IPS-18a (cell line): ENCODE data around the gene ING5.

ENCODE experiments used
- H3K27ac ChIP-seq: one replicate; pipeline ENCODE4 v1.5.1; 2013; ENCODE audit warnings: low read length
- H3K27me3 ChIP-seq: one replicate; pipeline ENCODE4 v1.6.1; 2013; ENCODE audit warnings: mild to moderate bottlenecking, low read length; ENCODE audit not compliant: control insufficient read depth, insufficient read depth
- H3K36me3 ChIP-seq: one replicate; pipeline ENCODE4 v1.6.1; 2013; ENCODE audit warnings: low read depth, low read length; ENCODE audit not compliant: control insufficient read depth
- H3K4me1 ChIP-seq: one replicate; pipeline ENCODE4 v1.6.1; 2013; ENCODE audit warnings: low read depth, low read length; ENCODE audit not compliant: control insufficient read depth
- H3K4me3 ChIP-seq: one replicate; pipeline ENCODE4 v1.5.1; 2013; ENCODE audit warnings: low read length
- H3K9ac ChIP-seq: one replicate; pipeline ENCODE4 v1.6.1; 2013; ENCODE audit warnings: mild to moderate bottlenecking, low read length, moderate library complexity
- H3K9me3 ChIP-seq: one replicate; pipeline ENCODE4 v1.6.1; 2013; ENCODE audit warnings: low read depth, low read length; ENCODE audit not compliant: control insufficient read depth

ING5 gene

DNA sequence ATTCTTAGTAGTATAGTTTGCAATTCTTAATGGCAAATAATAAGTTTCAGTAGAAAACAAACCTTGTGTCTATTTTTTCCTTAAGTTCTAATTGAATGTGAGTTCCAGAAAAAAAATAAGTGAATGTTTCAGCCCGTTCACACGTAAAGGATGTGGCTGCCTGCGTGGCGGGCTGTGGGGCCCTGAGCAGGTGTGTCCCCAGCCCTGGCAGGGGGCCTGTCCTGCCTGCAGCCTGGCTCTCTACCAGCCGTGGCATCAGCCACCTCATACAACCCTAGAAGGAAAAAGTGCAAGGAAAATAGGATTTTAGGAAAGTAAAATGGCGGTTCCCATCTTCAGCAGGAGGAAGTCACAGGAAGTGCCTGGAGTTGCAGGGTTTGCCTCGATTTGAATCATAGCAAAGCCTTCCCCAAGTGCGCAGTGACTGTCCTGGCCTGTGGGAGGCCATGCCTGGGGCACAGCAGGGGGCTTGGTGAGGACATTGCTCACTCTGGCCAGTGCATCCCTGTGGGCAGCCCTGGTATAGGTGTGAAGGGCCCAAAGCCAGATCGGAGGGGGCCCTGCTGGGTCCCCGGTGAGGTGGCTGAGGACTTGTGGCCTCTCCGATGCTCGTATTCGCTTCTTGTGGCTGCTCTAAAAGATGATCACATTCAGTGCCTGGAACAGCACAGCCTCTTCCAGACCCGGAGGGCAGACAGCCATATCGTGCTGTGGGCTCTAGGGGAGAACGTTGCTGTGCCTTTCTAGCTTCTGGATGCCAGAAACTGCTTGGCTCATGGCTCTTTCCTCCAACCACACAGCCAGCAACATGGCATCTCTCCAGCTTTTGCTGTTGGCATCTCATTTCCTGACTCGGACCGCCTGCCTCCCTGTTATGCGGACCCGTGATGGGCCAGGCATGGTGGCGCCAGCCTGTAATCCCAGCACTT is 27.8 kb upstream of the ING5 start:
- Histone ChIP-seq H3K27ac (no peak overlapping the region), H3K36me3 (peaks cover 39% of the 10 kb centered on the region), H3K9ac (no peak overlapping the region), H3K9me3 (no peaks in the 10 kb centered on the region), H3K4me3 (no peak overlapping the region), H3K4me1 (no peaks in the 10 kb centered on the region), H3K27me3 (no peaks in the 10 kb centered on the region)

DNA sequence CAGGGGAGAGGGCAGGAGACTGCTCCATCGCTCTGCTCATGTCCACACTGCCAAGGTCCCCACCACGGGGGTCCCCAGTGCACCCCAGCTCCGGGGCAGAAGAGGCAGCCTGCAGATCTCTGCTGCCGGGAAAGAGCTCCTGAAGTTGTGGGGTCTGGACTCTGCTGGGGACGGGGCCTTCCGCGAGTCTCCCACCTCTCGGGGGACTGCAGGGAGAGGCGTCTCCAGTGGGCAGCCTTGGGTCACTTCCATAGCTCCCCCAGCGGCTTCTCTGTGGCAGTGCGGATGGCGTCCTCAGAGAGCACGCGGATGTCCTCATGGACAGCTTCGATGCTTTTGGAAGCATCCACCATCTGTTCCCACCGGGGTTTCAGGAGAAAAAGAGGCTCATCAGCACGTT is 26.0 kb upstream of the ING5 start:
- H3K4me3 ChIP-seq = no peak overlapping the region
- no peaks in the 10 kb centered on the region for H3K27me3 ChIP-seq
- no peak overlapping the region for H3K27ac ChIP-seq
- no peaks in the 10 kb centered on the region for H3K9me3 ChIP-seq
- no peak overlapping the region for H3K9ac ChIP-seq
- H3K4me1 ChIP-seq = no peaks in the 10 kb centered on the region
- peaks cover 48% of the 10 kb centered on the region for H3K36me3 ChIP-seq

DNA sequence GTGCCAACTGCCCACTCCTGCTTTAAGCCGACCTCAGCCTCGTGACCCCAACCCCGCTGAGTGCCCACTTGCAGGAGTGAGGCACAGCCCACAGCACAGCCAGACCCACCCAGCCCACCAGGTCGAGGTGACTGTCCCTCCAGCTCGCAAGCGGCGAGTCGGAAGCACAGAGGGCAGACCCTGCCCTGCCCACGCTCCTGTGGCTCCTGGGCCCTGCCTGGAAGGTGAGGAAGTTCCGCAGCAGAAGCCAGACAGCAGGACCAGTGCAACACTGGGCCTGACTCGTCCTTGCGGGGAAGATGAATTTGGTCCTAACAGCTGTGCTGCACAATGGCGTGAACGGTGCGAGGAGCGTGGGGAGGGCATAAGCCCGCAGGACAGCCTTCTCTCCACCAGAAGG is 25.2 kb upstream of the ING5 start:
- H3K36me3 ChIP-seq = peaks cover 56% of the 10 kb centered on the region

DNA sequence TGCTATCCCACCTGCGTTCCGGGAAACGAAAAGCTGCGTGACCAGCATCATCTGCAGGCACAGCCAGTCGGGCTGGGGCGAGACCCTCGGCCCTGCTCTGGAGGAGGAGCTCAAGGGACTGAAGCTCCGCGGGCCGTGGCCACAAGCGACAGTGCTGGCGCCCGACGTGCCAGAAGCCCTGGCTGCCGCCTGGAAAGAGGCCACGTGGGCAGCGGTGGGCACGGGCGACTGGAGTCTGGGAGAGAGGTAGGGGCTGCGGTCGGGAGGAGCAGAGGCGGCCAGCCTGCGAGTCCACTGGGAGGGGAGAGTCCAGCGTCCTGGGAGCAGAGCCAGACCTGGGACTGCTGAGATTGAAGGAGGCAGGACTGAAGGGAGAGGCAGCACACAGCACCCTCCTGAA is 24.4 kb upstream of the ING5 start:
- Histone ChIP-seq H3K27ac (no peak overlapping the region), H3K4me3 (no peak overlapping the region), H3K4me1 (no peaks in the 10 kb centered on the region), H3K9me3 (no peaks in the 10 kb centered on the region), H3K27me3 (no peaks in the 10 kb centered on the region), H3K36me3 (peaks cover 63% of the 10 kb centered on the region), H3K9ac (no peak overlapping the region)

More for the DNA sequence above, 25.2 kb upstream of the ING5 start:
- no peaks in the 10 kb centered on the region for H3K9me3 ChIP-seq
- no peak overlapping the region for H3K4me3 ChIP-seq
- no peaks in the 10 kb centered on the region for H3K4me1 ChIP-seq
- H3K9ac ChIP-seq = no peak overlapping the region
- no peaks in the 10 kb centered on the region for H3K27me3 ChIP-seq
- no peak overlapping the region for H3K27ac ChIP-seq

DNA sequence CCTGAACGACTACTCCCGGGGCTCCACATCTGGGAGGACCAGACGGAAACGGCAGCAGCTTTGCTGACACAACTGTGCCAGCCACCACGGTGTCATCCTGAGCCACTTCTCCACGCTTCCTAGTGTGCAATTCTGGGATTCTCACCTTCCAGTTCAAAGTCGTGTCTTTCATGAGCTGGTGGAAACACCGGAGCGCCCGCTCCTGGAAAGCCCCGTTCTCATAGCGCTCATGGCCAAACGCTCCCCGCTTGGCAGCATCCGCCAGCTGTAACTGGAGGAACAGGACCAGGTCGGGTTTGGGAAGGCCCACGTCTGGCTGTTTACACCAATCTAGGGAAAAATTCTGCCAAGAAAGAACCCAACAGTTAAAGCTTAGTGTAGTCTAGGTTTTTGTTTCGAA is 23.5 kb upstream of the ING5 start:
- no peaks in the 10 kb centered on the region for H3K9me3 ChIP-seq
- H3K27me3 ChIP-seq = no peaks in the 10 kb centered on the region
- H3K27ac ChIP-seq = no peak overlapping the region
- H3K9ac ChIP-seq = no peak overlapping the region
- no peaks in the 10 kb centered on the region for H3K4me1 ChIP-seq
- peaks cover 72% of the 10 kb centered on the region for H3K36me3 ChIP-seq
- H3K4me3 ChIP-seq = no peak overlapping the region

DNA sequence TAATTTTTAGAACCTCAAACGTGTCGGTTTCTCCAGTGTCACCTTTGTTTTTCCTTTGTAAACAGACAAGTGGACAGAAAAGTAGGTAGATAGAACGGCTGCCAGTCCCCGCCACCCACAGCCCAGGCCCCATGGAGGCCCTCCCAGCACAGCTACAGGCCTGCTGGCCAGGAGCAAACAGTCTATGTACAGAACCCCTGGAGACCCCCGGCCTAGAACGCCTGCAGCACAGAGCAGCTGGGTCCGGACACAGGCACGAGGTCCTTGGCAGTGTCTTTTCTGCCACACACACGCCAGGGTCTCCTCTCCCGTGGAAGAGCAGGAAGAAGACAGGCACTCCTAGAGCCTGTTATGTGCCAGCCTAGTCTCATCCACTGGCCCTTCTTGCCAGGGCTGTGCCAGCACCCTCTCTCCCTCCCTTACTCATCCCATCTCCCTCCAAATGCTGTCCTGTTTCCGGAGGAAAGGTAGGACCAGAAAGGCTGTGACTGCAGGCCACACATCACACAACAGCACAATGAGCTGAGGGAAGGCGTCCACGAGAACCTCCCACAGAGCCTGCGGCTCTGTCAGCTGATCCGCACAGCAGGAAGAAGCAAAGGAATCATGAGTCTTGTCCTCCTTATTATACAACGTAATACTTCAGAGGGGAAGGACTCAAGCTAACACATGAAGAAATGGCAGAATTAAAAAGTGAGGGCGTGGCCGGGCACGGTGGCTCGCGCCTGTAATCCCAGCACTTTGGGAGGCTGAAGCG is 22.9 kb upstream of the ING5 start:
- no peaks in the 10 kb centered on the region for H3K4me1 ChIP-seq
- H3K36me3 ChIP-seq = peaks cover 77% of the 10 kb centered on the region
- no peak overlapping the region for H3K4me3 ChIP-seq
- H3K27ac ChIP-seq = no peak overlapping the region
- H3K9ac ChIP-seq = no peak overlapping the region
- H3K27me3 ChIP-seq = no peaks in the 10 kb centered on the region
- no peaks in the 10 kb centered on the region for H3K9me3 ChIP-seq

DNA sequence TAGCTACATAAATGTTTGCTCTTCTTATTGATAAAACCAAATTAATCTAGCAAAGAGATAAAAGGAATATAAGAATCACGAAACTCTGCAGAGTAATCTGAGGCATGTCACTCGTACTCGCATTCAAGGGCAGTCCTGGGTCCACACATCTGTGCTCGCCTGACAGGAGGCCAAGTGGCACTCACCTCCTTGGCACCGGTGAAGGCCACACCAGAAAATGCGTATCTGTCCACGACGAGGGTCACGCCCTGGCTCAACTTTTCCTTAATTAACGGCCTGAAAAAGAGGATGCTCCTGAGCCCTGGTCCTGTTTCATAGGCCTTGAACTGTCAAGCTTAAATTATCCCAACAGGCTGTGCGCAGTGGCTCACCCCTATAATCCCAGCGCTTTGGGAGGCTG is 21.8 kb upstream of the ING5 start:
- no peak overlapping the region for H3K9ac ChIP-seq
- no peak overlapping the region for H3K27ac ChIP-seq
- no peaks in the 10 kb centered on the region for H3K9me3 ChIP-seq
- H3K4me1 ChIP-seq = no peaks in the 10 kb centered on the region
- H3K36me3 ChIP-seq = peaks cover 87% of the 10 kb centered on the region
- H3K27me3 ChIP-seq = no peaks in the 10 kb centered on the region
- H3K4me3 ChIP-seq = no peak overlapping the region

DNA sequence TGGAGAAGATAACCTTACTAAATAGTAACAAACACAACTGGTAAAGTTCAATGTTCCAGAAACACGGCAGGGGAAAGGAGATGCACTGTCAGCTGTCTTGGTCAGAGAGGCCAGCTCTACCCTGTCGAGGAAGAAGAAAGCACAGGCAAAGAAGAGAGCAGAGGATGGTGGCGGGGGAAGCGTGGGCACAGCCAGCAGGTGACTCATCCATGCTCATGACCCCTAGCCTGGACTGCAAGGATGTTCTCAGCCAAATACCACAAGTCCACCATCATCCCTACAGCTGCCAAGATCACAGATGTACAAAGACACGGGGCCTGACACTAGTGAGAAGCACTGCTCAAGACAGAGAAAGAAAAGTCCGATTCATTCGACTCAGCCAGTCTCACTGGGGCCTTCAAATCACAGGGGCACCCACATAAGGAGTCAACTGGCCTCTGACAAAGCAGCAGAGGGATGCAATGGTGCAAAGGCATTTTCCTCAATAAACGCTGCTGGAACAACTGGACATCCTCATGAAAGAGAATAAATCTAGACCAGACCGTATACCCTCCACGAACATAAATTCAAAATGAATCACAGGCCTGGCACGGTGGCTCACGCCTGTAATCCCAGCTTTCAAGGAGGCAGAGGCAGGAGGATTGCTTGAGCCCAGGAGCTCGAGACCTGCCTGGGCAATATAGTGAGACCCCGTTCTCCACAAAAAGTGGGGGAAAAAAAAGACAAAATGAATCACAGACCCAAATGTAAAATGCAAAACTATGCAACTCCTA is 20.8 kb upstream of the ING5 start:
- Histone ChIP-seq H3K4me3 (no peak overlapping the region), H3K9me3 (no peaks in the 10 kb centered on the region), H3K27ac (no peak overlapping the region), H3K27me3 (no peaks in the 10 kb centered on the region), H3K4me1 (no peaks in the 10 kb centered on the region), H3K9ac (no peak overlapping the region), H3K36me3 (peaks cover 84% of the 10 kb centered on the region)

DNA sequence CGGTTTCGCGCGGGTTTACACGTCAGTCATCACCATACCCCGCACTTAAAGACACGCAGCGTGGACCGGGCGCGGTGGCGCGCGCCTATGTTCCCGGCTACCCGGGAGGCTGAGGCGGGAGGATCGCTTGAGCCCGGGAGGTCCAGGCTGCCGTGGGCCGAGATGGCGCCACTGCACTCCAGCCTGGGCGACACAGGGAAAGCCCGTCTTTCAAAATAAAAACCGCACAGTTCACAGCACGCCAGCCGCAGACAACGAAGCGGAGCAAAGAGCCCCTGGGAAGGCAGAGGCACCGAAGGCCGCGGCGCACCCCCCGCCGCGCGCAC is 15.6 kb upstream of the ING5 start:
- H3K27me3 ChIP-seq = no peaks in the 10 kb centered on the region
- H3K4me3 ChIP-seq = peak overlapping the region; percentile 95
- H3K9ac ChIP-seq = peak overlapping the region; percentile 92
- H3K4me1 ChIP-seq = no peaks in the 10 kb centered on the region
- peak overlapping the region; percentile 61 for H3K27ac ChIP-seq
- no peaks in the 10 kb centered on the region for H3K9me3 ChIP-seq
- peaks cover 44% of the 10 kb centered on the region for H3K36me3 ChIP-seq

DNA sequence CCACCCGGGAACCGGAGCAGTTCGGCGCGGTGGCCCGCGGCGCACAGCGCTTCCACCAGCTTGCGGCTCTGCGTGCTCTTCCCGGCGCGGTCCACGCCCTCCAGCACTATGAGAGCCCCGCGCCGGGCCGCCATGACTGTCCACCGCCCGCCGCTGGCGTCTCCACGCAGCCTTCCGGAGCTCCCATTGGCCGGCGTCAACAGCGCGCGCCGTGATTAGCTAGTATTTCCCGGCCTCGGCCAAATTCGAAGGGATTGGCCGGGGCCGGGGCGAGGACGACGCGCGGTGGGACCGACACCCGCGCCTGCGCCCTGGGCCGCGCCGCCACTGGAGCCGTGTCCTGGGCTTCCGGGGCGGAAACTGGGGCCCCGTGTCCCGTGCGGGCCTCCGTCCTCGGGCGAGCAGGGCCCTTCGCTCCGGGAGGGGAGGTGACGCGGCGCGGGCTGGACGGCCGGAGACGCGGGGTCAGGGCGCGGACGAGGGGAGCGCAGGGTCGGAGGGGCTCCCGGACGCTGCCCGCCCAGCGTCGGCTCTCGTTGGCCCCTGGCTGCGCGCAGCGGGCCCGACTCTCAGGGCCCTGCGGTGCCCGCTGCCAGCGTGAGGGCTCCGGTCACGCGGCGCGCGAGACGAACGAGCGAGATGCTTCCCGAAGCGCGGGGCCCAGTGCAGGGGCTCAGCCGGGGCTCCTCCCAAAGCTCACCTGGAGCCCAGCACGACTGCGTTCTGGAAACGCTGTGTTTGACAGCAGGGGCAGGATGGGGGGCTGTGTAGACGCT is 15.0 kb upstream of the ING5 start, which contains the start of gene DTYMK:
Gene DTYMK (minus strand): TSS at position 166 of the 776 bp plus-strand sequence. CDS start 32 bp downstream, at position 134.
- Histone ChIP-seq H3K9me3 (no peaks in the 10 kb centered on the region), H3K4me3 (peak within 1 kb of the TSS; percentile 95), H3K9ac (peak within 1 kb of the TSS; percentile 92), H3K27me3 (no peaks in the 10 kb centered on the region), H3K4me1 (no peaks in the 10 kb centered on the region), H3K36me3 (peaks cover 39% of the 10 kb centered on the region), H3K27ac (peak within 1 kb of the TSS; percentile 61)

DNA sequence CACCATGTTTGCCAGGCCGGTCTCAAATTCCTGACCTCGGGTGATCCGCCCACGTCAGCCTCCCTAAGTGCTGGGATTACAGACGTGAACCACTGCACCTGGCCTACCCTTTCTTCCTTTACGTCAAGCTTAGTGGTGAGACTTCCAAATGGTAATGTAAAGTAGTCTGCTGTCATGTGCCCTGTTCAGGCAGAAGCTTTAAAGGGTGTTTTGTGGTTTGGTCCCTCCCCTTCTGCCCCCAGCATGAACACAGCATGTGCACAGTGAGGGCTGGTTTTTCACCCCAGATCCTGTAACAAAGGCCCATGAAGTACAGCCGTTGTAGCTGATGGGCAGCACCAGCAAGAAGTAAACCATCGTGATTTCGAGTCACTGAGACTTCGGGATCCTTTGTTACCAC is 12.5 kb upstream of the ING5 start:
- H3K4me3 ChIP-seq = no peak overlapping the region

More for the DNA sequence above, 12.5 kb upstream of the ING5 start:
- Histone ChIP-seq H3K27ac (no peak overlapping the region), H3K27me3 (no peaks in the 10 kb centered on the region), H3K4me1 (no peaks in the 10 kb centered on the region), H3K9ac (no peak overlapping the region), H3K36me3 (peaks cover 18% of the 10 kb centered on the region), H3K9me3 (no peaks in the 10 kb centered on the region)
